SK-N-SH treated with all-trans-retinoic acid at 6 μM for 48 hours (cell line): Measurements from ENCODE around the gene GSE1.

ENCODE experiments used
- BACH2 ChIP-seq: fragments of 250-450 bp; sonication (Bioruptor Pico); IDR thresholded peaks from 2 replicates; pipeline ENCODE4 v1.9.0; 2021; ENCODE audit warnings: mild to moderate bottlenecking, borderline replicate concordance
- CREB5 ChIP-seq: fragments of 250-450 bp; sonication (Bioruptor Pico); IDR thresholded peaks from 2 replicates; pipeline ENCODE4 v1.5.1; 2020; ENCODE audit warnings: low read depth, mild to moderate bottlenecking, moderate library complexity
- CSRNP3 ChIP-seq: fragments of 250-450 bp; sonication (Bioruptor Pico); IDR thresholded peaks from 2 replicates; pipeline ENCODE4 v1.5.1; 2021; ENCODE audit warnings: mild to moderate bottlenecking, moderate library complexity
- GLIS3 ChIP-seq: fragments of 250-450 bp; sonication (Bioruptor Pico); IDR thresholded peaks from 2 replicates; pipeline ENCODE4 v1.5.0; 2020; ENCODE audit warnings: mild to moderate bottlenecking, moderate library complexity
- ISL1 ChIP-seq: fragments of 250-450 bp; sonication (Bioruptor Pico); IDR thresholded peaks from 2 replicates; pipeline ENCODE4 v2.1.2; 2022; ENCODE audit warnings: mild to moderate bottlenecking, moderate library complexity
- OSR1 ChIP-seq: fragments of 250-450 bp; sonication (Bioruptor Pico); IDR thresholded peaks from 2 replicates; pipeline ENCODE4 v1.8.0; 2022; ENCODE audit warnings: moderate library complexity, mild to moderate bottlenecking, inconsistent platforms
- POU6F1 ChIP-seq: fragments of 250-450 bp; sonication (Bioruptor Pico); IDR thresholded peaks from 2 replicates; pipeline ENCODE4 v1.8.0; 2021; ENCODE audit warnings: low read depth, mild to moderate bottlenecking, moderate library complexity, borderline replicate concordance
- PPARA ChIP-seq: fragments of 250-450 bp; sonication (Bioruptor Pico); IDR thresholded peaks from 2 replicates; pipeline ENCODE4 v1.5.0; 2020; ENCODE audit warnings: mild to moderate bottlenecking, borderline replicate concordance
- RARB ChIP-seq: fragments of 250-450 bp; sonication (Bioruptor Pico); IDR thresholded peaks from 2 replicates; pipeline ENCODE4 v1.8.0; 2021; ENCODE audit warnings: mild to moderate bottlenecking, moderate library complexity
- SNAI2 ChIP-seq: fragments of 250-450 bp; sonication (Bioruptor Pico); IDR thresholded peaks from 2 replicates; pipeline ENCODE4 v1.5.0; 2020; ENCODE audit warnings: mild to moderate bottlenecking, moderate library complexity
- TSHZ2 ChIP-seq: fragments of 250-450 bp; sonication (Bioruptor Pico); IDR thresholded peaks from 2 replicates; pipeline ENCODE4 v1.5.0; 2020; ENCODE audit warnings: mild to moderate bottlenecking, moderate library complexity
- ZFP3 ChIP-seq: fragments of 250-450 bp; sonication (Bioruptor Pico); IDR thresholded peaks from 2 replicates; pipeline ENCODE4 v1.5.0; 2020; ENCODE audit warnings: mild to moderate bottlenecking, moderate library complexity
- ZFP30 ChIP-seq: fragments of 450-650 bp; formaldehyde crosslinking; IDR thresholded peaks from 2 replicates; pipeline ENCODE4 v1.5.0; 2022; ENCODE audit warnings: mild to moderate bottlenecking, moderate library complexity
- ZNF8 ChIP-seq: fragments of 450-650 bp; formaldehyde crosslinking; IDR thresholded peaks from 2 replicates; pipeline ENCODE4 v1.5.0; 2020; ENCODE audit warnings: mild to moderate bottlenecking, moderate library complexity

- TF ChIP-seq CREB5 (CRISPR knock-in tag), result no peak
- TF ChIP-seq ZFP3 (CRISPR knock-in tag), result no peak
- TF ChIP-seq ISL1 (CRISPR knock-in tag), result no peak
- no peak for TF ChIP-seq OSR1 (CRISPR knock-in tag)
- TF ChIP-seq GLIS3 (CRISPR knock-in tag), result no peak
- no peak for TF ChIP-seq BACH2 (CRISPR knock-in tag)
- TF ChIP-seq ZFP30 (CRISPR knock-in tag), result no peak
- no peak for TF ChIP-seq PPARA (CRISPR knock-in tag)
- TF ChIP-seq RARB (CRISPR knock-in tag), result no peak
- TF ChIP-seq SNAI2 (CRISPR knock-in tag), result no peak
- no peak for TF ChIP-seq POU6F1
- TF ChIP-seq TSHZ2 (CRISPR knock-in tag), result no peak
- TF ChIP-seq ZNF8 (CRISPR knock-in tag), result no peak
- no peak for TF ChIP-seq CSRNP3 (CRISPR knock-in tag)
These were observed 75.6 kb downstream of the GSE1 start, which contains the start of gene GINS2 for GRCh38 chr16:85688586-85689284.
